ENCODE data around the gene PRR30. TPM values are rescaled to one million over a fixed set of nuclear protein-coding genes. Genes with fewer than 3 reads are reported as not detected.

PRR30 gene
- total and polyA plus RNA-seq, 7 donors = not detected

GRCh38 chr2:27147935-27148334 is 8.7 kb upstream of the PRR30 start:
- H3K4me1 ChIP-seq = no peaks in the 10 kb centered on the region
- intact Hi-C loops (cut with DNase I) = no loop called here
- no peak overlapping the region for H3K4me3 ChIP-seq
- ATAC-seq (no peak), DNase-seq (no peak)
- no peaks in the 10 kb centered on the region for H3K9me3 ChIP-seq
- H3K27ac ChIP-seq = no peak overlapping the region
- no peak for TF ChIP-seq CTCF (IDR thresholded peaks at IDR 0.05)
- WGBS, 3 donors = 91 to 94% (median 94%) methylated on average over 8 of the region's 8 CpGs
- H3K36me3 ChIP-seq (ENCODE audit: insufficient read depth in 1 of 2, low read depth in 1 of 2) = no peaks in the 10 kb centered on the region
- no peaks in the 10 kb centered on the region for H3K27me3 ChIP-seq (ENCODE audit: insufficient read depth in 3 of 3, low read length in 2 of 3)

DNA sequence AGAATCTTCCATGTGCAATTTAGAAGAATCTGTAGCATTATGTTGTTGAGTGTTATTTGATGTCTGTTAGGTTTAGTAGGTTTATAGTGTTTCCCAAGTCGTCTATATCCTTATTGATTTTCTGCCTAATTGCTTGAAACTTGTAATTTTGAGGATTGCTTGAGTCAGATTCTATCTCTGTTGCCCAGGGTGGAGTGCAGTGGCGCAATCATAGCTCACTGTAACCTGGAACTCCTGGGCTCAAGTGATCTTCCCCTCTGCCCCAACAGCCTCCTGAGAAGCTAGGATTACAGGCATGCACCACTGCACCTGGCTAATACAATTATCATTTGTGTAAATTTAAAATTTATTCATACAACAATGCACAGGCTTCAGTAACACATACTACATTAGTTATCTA is 6.5 kb upstream of the PRR30 start:
- Histone ChIP-seq H3K36me3 (ENCODE audit: insufficient read depth in 1 of 2, low read depth in 1 of 2) (no peaks in the 10 kb centered on the region), H3K9me3 (no peaks in the 10 kb centered on the region), H3K4me1 (no peaks in the 10 kb centered on the region), H3K4me3 (no peak overlapping the region), H3K27me3 (ENCODE audit: insufficient read depth in 3 of 3, low read length in 2 of 3) (no peaks in the 10 kb centered on the region), H3K27ac (no peak overlapping the region)
- DNase-seq (no peak), ATAC-seq (no peak)
- intact Hi-C loops (cut with DNase I) = no loop called here
- TF ChIP-seq CTCF (IDR thresholded peaks at IDR 0.05) = no peak
- 73 to 81% (median 80%) methylated on average over 2 of the region's 2 CpGs for WGBS, 3 donors

DNA sequence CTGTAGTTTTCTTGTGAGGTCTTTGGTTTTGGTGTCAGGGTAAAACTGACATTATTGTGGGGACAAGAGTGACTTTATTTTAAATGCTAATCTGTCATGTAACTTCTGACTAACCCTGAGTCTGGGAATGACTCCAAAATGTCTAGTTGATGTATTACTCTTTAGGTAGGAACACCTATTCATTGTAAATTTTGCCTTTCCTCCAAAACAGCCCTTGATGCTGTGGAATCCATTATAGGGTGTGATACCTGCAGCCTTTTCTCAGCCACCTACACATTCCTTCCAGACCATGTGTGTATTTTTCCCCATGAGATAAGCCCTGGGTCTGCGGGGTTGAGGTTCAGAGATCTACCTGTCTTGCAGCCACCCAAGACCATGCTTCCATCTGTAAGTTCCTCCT is 4.1 kb upstream of the PRR30 start:
- intact Hi-C loops (cut with DNase I) = loop anchor here in 1 of 2 donors (5.0 kb wide), 1 partner anchor 34 kb away; no protein-coding TSS in a partner anchor
- no peak for TF ChIP-seq CTCF (IDR thresholded peaks at IDR 0.05)
- H3K27ac ChIP-seq = no peak overlapping the region
- H3K27me3 ChIP-seq (ENCODE audit: insufficient read depth in 3 of 3, low read length in 2 of 3) = no peaks in the 10 kb centered on the region
- WGBS, 3 donors = 87 to 100% (median 92%) methylated on average over 1 of the region's 1 CpG
- no peak for ATAC-seq
- H3K4me1 ChIP-seq = no peaks in the 10 kb centered on the region
- no peaks in the 10 kb centered on the region for H3K36me3 ChIP-seq (ENCODE audit: insufficient read depth in 1 of 2, low read depth in 1 of 2)
- no peak overlapping the region for H3K4me3 ChIP-seq
- DNase-seq = no peak
- H3K9me3 ChIP-seq = no peaks in the 10 kb centered on the region

DNA sequence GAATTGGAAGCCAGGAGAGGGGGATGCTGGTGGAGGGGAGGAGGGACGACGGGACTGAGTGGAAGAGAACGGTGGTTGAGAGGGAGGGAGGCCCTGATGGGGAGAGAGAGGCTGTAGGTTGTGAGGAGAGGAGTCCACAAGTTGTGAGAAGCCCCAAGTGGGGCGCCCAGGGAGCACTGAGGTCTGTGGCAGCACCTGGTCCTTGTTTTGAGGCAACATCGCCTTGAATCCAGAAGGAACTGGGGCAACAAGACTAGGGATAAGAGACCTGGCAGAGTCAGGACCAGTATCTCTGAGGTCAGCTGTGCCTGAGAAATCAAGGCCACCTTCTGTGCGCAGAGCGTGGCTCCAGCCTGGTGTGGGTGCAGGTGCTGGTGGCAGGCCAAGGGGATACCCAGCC is 1.1 kb downstream of the PRR30 start:
- 76 to 82% (median 79%) methylated on average over 7 of the region's 7 CpGs for WGBS, 3 donors
- Histone ChIP-seq H3K36me3 (ENCODE audit: insufficient read depth in 1 of 2, low read depth in 1 of 2) (peaks cover 0 to 3% of the 10 kb centered on the region in 2 donors), H3K9me3 (no peaks in the 10 kb centered on the region), H3K27ac (no peak overlapping the region), H3K27me3 (ENCODE audit: insufficient read depth in 3 of 3, low read length in 2 of 3) (no peaks in the 10 kb centered on the region), H3K4me1 (peaks cover 8% of the 10 kb centered on the region), H3K4me3 (no peak overlapping the region)
- ATAC-seq = no peak
- TF ChIP-seq CTCF (IDR thresholded peaks at IDR 0.05) = no peak
- intact Hi-C loops (cut with DNase I) = no loop called here
- DNase-seq = no peak

DNA sequence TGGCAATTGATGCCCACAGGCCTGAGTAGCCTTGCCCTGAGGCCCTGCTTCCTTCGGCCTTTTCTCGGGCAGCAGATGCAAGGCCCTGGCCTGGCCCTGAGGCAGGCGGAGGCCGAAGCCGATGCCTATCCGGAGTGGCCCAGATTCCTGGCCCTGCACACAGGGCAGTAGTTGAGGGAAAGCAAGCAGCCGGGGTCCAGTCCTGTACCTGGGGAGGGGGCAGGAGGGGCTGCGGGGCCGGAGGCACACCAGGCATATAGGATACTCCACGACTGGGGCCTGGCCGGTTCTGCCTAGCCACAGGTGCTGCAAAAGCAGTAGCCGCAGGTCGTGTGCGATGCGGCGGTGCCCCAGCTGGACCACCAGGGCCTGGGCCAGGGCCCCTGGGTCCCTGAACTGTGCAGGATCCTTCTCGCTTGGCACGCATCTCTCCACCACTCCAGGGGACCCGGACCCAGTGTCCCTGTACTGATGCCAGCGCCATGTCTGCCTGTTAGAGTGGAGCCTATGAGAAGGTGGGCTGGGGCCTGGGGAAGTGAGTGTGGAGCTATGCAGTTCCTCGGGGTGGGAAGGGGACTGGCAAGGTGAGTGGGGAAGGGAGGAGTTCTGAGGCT is 1.8 kb downstream of the PRR30 start:
- Histone ChIP-seq H3K4me1 (peaks cover 12% of the 10 kb centered on the region), H3K27me3 (ENCODE audit: insufficient read depth in 3 of 3, low read length in 2 of 3) (no peaks in the 10 kb centered on the region), H3K9me3 (no peaks in the 10 kb centered on the region), H3K36me3 (ENCODE audit: insufficient read depth in 1 of 2, low read depth in 1 of 2) (peaks cover 0 to 10% of the 10 kb centered on the region in 2 donors), H3K27ac (no peak overlapping the region), H3K4me3 (no peak overlapping the region)
- 89 to 93% (median 93%) methylated on average over 21 of the region's 21 CpGs for WGBS, 3 donors
- DNase-seq (no peak), ATAC-seq (no peak)
- intact Hi-C loops (cut with DNase I) = no loop called here
- TF ChIP-seq CTCF (IDR thresholded peaks at IDR 0.05) = no peak

Data from psoas muscle (tissue), 8 donors.